ENCODE measurements around the gene PYY.
"Not testable (repeated sequence)": the region's sequence is repeated elsewhere in the genome, so short reads cannot be mapped to it uniquely, and the experiment has no call there.

Gene PYY

DNA sequence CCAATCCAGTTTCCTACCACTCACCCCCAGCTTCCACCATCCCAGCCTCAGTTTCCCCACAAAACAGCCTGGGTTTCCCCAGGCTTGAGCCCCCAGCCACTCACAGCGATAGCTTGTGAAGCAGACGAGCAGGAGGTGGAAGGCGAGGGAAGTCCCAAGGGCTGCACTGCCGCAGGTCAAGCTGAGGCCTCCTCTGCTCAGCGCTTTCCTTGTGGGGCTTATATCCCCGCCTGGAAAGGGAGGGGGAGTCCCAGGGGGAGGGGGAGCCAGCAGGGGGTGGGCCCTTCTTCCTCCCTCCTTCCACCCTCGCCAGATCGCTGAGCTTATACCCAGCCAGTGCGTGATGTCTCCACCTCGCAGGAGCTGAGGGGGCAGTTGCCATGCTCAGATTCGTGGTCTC lies at the start of gene PYY:
Gene PYY (minus strand): TSS at position 195 of the 400 bp plus-strand sequence. CDS start 457 bp downstream, outside the sequence.
- DNase-seq: no peak

GRCh38 chr17:44002141-44002848 lies 48.6 kb upstream of the PYY start:
- no peak for DNase-seq

- no peak for DNase-seq
Observed at GRCh38 chr17:44001461-44001920, 47.8 kb upstream of the PYY start.

- no peak for DNase-seq
Observed at GRCh38 chr17:44000871-44001460, 47.2 kb upstream of the PYY start.

- no peak for DNase-seq
Observed at GRCh38 chr17:44000141-44000860, 46.6 kb upstream of the PYY start.

- DNase-seq: no peak
Observed at GRCh38 chr17:43999024-43999423, 45.3 kb upstream of the PYY start.

GRCh38 chr17:43998552-43998951 lies 44.8 kb upstream of the PYY start:
- peak; percentile 27 to 32 for DNase-seq

DNA sequence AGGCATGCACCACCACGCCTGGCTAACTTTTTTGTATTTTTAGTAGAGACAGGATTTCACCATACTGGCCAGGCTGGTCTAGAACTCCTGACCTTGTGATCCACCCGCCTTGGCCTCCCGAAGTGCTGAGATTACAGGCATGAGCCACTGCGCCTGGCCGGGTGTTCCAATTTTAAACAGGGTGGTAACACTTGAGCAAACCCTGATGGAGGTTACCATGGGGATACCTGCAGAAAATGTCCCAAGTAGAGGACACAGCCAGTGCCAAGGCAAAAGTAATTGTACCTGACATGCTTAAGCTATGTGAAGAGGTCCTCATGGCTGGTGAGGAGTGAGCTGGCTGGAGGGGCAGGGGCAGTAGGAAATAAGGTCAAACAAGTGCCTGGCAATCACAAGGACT lies 43.4 kb upstream of the PYY start:
- not testable (repeated sequence) for DNase-seq

- no peak for DNase-seq
Observed at GRCh38 chr17:43995150-43995471, 41.4 kb upstream of the PYY start.

DNA sequence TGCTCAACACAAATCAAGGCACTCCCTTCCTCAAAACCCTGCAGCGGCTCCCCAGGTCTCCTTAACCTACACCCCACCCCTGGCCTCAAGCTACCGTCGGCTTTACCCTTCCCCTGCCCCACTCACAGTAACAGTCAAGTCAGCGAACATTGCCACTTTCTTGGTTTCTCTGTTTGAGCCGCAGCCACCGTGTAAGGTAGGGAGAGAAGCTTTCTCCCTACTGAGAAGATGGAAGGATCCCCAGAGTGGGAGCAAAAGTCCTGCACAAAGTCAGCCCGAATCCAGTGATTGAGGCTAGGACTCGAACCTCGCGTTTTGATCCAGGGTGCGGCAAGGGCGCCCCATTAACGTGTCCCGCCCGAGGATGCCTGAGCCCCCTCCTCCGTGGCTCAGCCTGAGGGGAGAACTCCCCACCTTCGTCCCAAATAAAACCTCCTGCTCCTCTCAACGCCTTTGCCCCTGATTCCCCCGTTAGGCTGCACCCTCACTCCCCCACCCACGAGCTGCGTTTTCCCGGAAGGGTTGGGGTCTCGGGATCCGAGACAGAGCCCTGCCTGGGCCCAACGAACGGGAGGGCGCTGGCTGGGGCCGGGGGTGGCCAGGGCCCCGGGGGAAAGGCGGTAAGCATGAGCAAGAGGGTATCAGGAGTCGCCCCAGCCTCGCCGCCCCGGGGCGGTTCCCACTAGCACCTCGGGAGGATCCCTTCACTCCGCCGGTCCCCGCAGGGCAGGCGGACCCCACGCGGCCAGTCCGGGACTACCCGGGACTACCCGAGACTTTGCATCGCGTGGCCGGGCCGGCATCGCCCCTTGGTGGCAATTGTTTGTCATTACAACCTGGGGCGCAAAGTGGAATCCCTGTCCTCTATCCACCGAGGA lies 40.8 kb upstream of the PYY start:
- DNase-seq: peak; percentile 21 to 28

GRCh38 chr17:43992641-43993040 lies 38.9 kb upstream of the PYY start:
- DNase-seq: no peak

DNA sequence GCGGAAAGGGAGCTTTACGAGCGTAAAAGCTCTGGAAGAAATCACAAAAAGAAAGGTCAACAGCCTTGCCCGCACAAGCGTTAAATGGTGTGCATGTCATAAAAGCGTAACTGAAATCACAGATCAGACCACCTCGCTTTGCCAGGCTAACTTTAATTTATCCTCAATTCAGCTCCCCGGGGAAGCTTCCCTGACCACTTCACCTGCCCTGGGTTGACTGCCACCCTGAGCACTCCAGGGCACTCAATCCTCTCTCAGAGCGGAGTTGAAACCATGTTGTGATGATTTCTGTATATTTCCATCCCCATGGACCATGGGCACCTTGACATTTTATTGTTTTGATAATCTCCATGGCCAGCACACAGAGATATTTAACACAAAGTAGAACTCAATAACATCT lies 34.6 kb upstream of the PYY start:
- no peak for DNase-seq

DNA sequence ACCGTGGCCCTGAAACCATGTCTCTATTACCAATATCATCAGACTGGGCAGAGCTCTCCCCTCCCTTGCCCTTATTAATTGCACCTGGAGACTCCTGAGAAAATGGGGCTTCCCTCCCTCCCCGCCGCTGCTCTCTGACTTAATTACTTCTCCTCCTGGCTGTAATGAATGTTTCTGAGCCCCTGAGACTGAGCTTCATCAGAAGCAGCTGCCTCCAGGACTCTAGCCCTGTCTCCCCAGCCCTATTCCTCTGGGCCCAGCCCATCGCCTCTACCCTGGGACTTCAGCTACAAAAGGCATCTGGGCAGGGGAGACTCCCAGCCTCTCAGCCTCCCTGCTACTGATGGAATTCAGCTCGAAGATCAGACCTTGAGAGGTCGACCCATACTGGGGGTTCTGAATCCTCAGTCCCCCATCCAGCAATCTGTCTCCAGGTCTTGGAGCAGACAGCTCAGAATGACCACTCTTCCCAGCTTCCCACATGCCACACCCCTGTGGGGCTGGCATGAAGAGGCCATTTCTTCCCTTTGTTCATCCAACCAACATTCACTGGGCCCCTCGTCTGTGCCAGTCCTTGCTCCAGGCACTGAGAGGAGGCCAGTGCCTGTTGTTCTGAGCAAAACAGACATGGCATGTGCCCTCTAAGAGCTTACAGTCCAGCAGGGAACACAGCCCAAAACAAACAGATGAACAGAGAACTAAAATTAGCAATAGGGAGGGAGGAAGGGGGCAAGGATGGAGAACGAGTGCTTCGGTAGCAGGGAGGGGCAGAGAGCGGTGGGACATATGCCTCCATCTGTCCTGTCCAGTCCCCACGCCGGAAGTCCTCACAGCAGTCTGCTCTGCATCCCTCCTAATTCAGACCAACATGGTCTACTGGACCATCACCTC lies 33.6 kb upstream of the PYY start:
- no peak for DNase-seq

DNA sequence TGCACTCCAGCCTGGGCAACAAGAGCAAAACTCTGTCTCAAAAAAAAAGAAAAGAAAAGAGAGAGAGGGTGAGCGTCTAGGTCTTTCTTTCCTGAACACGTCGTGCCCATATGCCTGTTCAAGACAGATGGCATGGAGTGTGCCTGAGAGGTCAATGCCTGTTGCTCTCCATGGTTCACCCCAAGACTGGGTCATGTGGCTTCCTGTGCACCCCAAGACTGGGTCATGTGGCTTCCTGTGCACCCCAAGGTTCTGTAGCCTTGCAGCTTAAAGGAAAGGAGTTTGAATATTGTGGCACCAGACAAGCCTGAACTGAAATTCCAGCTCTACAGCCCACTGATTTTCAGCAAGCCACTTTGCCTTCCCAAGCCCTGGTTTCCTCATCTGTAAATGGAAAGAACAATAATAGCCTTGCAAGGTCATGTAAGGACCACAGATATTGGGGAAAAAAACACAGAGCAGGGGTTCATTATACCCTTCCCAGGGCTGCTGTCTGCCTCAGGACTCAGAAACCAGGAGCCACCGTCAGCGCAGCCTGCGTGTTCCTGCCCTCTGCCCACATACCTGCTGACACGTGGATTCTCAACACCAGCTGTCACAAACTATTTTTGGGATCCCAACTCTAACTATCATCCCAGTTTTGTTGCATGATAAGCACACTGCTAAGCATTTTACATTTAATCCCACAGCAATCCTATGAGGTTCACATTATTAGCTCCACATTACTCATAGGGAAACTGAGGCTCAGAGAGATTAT lies 32.7 kb upstream of the PYY start:
- DNase-seq: no peak

- no peak for DNase-seq
Observed at GRCh38 chr17:43984521-43984920, 30.8 kb upstream of the PYY start.

GRCh38 chr17:43983515-43984411 lies 30.0 kb upstream of the PYY start:
- no peak for DNase-seq

GRCh38 chr17:43983196-43983514 lies 29.4 kb upstream of the PYY start:
- DNase-seq: no peak

- no peak for DNase-seq
Observed at GRCh38 chr17:43982171-43982570, 28.4 kb upstream of the PYY start.

DNA sequence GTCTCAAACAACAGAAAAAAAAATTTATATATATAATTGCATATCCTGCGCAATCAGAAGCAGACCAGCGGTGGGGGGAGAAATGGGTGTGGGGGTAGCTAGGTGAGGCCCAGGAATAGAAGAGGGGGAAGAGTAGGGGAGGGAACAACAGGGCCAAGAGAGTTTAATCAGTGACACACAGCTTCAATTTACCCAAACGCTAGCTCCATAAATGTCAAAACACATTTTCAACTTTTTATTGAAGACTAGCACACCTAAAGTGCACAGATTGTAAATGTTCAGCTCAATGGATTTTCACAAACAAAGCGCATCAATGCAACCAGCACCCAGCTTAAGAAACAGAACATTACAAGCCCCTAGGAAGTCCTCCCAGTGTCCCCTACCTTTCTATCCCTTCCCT lies 25.9 kb upstream of the PYY start:
- DNase-seq: no peak

DNA sequence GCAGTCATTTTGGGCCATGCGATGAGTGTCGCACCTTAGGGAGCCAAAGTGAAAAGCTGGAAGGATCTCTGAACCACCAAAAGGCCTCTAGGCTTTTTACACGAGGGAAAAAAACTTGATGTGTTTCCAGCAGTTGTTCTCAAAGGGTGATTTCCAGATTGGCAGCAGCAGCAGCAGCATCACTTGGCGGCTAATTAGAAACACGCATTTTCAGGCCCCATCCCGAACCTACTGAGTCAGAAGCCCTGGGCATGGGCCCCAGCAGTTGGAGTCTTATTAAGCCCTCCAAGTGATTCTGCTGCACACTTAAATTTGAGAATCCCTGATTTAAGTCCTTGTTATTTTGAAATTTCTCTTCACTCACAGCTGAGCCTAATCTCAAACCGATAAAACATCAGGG lies 25.3 kb upstream of the PYY start:
- no peak for DNase-seq
